HG03196 (cell line): ENCODE results near the gene IDUA.

Experiments
- ATAC-seq: cut with Tn5 transposase; IDR thresholded peaks from one replicate; pipeline ENCODE4 v1.9.1; 2021; ENCODE audit not compliant: unreplicated experiment

Gene IDUA

DNA sequence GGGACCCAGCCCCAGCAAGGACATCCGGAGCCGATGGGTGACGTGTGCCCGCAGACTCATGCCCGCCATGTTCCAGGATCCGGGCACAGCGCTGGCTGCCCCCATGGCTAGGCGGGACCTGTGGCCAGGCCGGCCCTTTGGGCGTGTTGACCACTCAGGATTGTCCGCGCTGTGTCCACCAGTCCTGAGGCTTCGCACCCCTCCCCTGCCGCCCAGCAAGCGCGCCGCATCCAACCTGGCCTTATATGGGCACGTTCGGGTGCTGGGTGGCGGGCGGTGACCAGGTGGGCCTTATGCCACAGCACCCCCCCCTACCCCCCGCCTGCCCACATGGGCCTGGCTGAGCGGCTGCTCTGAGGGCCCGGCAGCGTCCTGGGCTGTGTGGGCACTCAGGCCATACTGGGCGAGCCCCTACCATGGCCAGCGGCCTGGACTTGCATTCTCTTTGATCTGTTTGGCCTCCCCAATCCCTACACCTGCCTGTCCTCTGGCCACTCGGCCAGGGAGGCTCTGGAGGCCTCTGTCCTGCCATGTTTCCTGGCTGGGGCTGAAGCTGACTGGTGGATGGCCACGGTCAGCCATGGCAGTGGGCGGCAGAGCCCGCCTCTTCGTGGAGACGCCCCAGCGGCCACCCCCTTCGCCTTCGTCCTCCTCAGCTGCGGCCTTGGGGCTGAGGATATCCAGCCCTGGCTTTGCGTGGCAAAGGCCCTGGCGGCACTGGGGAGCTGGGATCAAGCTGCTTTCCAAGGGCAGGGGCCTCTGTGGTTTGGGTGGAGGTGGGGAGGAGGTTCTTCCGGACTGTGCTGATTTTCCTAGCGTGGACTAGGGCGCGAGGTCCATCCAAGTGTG lies 26.6 kb downstream of the IDUA start:
- no peak for ATAC-seq

GRCh38 chr4:1014291-1015167 lies 27.7 kb downstream of the IDUA start:
- ATAC-seq, result no peak

- no peak for ATAC-seq
These were observed 28.3 kb downstream of the IDUA start for GRCh38 chr4:1015179-1015578.

- ATAC-seq, result no peak
These were observed 28.9 kb downstream of the IDUA start for GRCh38 chr4:1015746-1016145.

DNA sequence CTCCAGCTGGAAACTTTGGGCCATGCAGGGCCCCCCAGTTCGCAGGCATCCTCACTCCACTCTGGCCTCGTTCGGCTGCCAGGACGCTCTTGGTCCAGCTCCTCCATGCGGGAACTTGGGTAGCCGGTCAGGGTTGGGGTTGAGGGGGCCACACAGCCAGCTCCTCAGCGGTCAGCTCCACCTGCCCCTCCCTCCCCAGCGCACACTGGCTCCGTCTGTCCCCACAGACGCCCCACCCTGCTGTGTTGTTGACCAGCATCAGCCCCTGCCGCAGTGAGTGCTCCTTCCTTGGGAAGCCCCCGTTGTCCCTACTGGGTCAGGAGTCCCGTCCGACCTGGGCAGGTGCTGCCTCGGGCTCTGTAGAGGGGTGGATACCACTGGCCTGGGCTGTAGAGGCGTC lies 30.4 kb downstream of the IDUA start:
- no peak for ATAC-seq

DNA sequence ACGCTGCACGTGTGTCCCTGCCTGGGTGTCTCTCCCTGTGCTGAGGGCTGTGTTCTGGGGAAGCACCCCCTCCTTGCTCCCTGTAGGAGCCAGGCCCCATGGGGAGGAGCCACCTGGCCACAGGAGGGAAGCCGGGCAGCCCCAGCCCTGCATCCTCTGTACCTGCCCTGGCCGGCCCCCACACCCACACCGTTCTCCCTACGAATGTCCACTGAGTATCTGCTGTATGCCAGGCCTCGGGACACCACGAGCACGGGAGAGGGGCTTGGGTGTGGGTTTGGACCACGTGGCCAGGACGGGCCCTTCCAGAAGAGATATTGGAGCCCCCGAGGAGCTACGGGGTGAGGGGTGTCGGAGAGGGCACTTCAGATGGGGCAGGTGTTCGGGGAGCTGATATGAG lies 30.9 kb downstream of the IDUA start:
- no peak for ATAC-seq

GRCh38 chr4:1018147-1019020 lies 31.5 kb downstream of the IDUA start:
- no peak for ATAC-seq

GRCh38 chr4:1019320-1019719 lies 32.5 kb downstream of the IDUA start:
- ATAC-seq, result no peak

- no peak for ATAC-seq
These were observed 33.1 kb downstream of the IDUA start for GRCh38 chr4:1019729-1020470.

- ATAC-seq, result peak; percentile 72
These were observed 34.7 kb downstream of the IDUA start for GRCh38 chr4:1021386-1022050.

DNA sequence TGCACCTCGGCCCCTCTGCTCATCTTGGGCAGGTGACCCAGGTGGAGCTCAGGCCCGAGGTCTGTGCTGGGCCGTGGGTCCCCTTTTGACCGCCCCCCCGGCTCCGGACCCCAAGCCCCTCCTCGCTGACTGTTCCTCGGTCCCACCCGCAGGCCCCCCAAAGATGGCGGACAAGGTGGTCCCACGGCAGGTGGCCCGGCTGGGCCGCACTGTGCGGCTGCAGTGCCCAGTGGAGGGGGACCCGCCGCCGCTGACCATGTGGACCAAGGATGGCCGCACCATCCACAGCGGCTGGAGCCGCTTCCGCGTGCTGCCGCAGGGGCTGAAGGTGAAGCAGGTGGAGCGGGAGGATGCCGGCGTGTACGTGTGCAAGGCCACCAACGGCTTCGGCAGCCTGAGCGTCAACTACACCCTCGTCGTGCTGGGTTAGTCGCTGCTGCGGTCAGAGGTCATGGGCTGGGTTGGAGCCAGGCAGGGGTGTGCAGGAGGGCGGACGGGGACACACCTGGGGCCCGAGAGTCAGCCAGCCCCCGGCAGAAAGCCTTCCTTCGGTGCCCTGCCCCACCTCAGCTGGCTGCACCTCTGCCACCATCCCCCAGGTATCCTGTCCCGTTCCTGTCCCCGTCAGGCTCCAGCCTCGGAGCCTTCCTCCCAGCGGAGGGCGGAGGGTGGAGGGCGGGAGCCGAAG lies 35.4 kb downstream of the IDUA start:
- ATAC-seq, result no peak

DNA sequence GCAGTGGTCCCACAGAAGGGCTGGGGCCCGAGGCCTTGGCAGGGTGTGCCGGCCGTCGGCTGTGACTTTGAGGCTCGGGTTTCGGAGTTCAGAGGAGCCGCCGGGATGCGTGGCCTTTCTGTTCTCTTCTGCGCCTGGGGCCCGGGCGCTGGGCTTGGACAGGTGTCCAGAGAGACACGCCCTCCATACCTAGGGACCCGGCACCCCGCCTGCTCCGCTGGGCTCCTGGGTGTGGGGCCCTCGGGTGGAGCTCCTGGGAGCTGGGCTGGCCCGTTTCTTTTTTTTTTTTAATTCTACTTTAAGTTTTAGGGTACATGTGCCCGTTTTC lies 35.9 kb downstream of the IDUA start:
- ATAC-seq, result no peak

GRCh38 chr4:1023075-1023640 lies 36.3 kb downstream of the IDUA start:
- ATAC-seq, result no peak

GRCh38 chr4:1023895-1024740 lies 37.3 kb downstream of the IDUA start:
- ATAC-seq, result no peak

GRCh38 chr4:1024882-1025545 lies 38.2 kb downstream of the IDUA start:
- no peak for ATAC-seq

DNA sequence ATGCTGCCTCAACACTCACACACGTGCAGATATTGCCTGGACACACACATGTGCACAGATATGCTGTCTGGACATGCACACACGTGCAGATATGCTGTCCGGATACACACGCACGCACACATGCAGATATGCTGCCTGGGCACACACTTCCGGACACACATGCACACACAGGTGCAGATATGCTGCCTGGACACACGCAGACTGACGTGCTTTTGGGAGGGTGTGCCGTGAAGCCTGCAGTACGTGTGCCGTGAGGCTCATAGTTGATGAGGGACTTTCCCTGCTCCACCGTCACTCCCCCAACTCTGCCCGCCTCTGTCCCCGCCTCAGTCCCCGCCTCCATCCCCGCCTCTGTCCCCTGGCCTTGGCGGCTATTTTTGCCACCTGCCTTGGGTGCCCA lies 39.3 kb downstream of the IDUA start:
- ATAC-seq, result peak; percentile 59

- ATAC-seq, result no peak
These were observed 40.5 kb downstream of the IDUA start for GRCh38 chr4:1027219-1027914.
